HG02870 (cell line): Measurements from ENCODE around the gene ARAP3.
"Not testable (repeated sequence)": the region's sequence is repeated elsewhere in the genome, so short reads cannot be mapped to it uniquely, and the experiment has no call there.

ENCODE experiments used
- ATAC-seq: cut with Tn5 transposase; IDR thresholded peaks from one replicate; pipeline ENCODE4 v1.9.1; 2021; ENCODE audit warnings: mild to moderate bottlenecking, moderate library complexity; ENCODE audit not compliant: unreplicated experiment

ARAP3 gene

GRCh38 chr5:141681695-141682641, at the start of gene ARAP3:
TSS of gene ARAP3 (minus strand) at chr5:141682230. CDS start at chr5:141680486, 1,744 bp downstream.
- ATAC-seq: no peak

- ATAC-seq: no peak
Observed at GRCh38 chr5:141729387-141730006, 47.5 kb upstream of the ARAP3 start.

- ATAC-seq: no peak
Observed at GRCh38 chr5:141725891-141726290, 43.9 kb upstream of the ARAP3 start.

GRCh38 chr5:141725174-141725573, 43.1 kb upstream of the ARAP3 start:
- ATAC-seq: not testable (repeated sequence)

- ATAC-seq: no peak
Observed at GRCh38 chr5:141722266-141722665, 40.2 kb upstream of the ARAP3 start.

- ATAC-seq: no peak
Observed at GRCh38 chr5:141717043-141717442, 35.0 kb upstream of the ARAP3 start.

- ATAC-seq: no peak
Observed at GRCh38 chr5:141716468-141716867, 34.4 kb upstream of the ARAP3 start.

GRCh38 chr5:141716009-141716408, 34.0 kb upstream of the ARAP3 start:
- ATAC-seq: no peak

GRCh38 chr5:141715346-141715905, 33.4 kb upstream of the ARAP3 start:
- ATAC-seq: no peak

- no peak for ATAC-seq
Observed at GRCh38 chr5:141714542-141715310, 32.7 kb upstream of the ARAP3 start.

GRCh38 chr5:141713616-141714309, 31.7 kb upstream of the ARAP3 start:
- ATAC-seq: no peak

- ATAC-seq: no peak
Observed at GRCh38 chr5:141711687-141712086, 29.7 kb upstream of the ARAP3 start.

GRCh38 chr5:141709699-141710267, 27.8 kb upstream of the ARAP3 start:
- no peak for ATAC-seq

GRCh38 chr5:141708016-141708415, 26.0 kb upstream of the ARAP3 start:
- no peak for ATAC-seq

GRCh38 chr5:141707510-141707909, 25.5 kb upstream of the ARAP3 start:
- no peak for ATAC-seq

GRCh38 chr5:141706121-141706520, 24.1 kb upstream of the ARAP3 start:
- no peak for ATAC-seq

- ATAC-seq: no peak
Observed at GRCh38 chr5:141705469-141705868, 23.4 kb upstream of the ARAP3 start.

GRCh38 chr5:141704782-141705297, 22.8 kb upstream of the ARAP3 start:
- ATAC-seq: no peak

- no peak for ATAC-seq
Observed at GRCh38 chr5:141703133-141703561, 21.1 kb upstream of the ARAP3 start.
